HG03196 (cell line): ENCODE results near the gene ADGRL1.

Experiments
- ATAC-seq: cut with Tn5 transposase; IDR thresholded peaks from one replicate; pipeline ENCODE4 v1.9.1; 2021; ENCODE audit not compliant: unreplicated experiment

ADGRL1 gene

GRCh38 chr19:14142262-14143190, 63.4 kb downstream of the ADGRL1 start:
- no peak for ATAC-seq

- no peak for ATAC-seq
Measured at GRCh38 chr19:14141041-14141440, 64.9 kb downstream of the ADGRL1 start.

GRCh38 chr19:14139944-14140343, 66.0 kb downstream of the ADGRL1 start:
- ATAC-seq, result no peak

DNA sequence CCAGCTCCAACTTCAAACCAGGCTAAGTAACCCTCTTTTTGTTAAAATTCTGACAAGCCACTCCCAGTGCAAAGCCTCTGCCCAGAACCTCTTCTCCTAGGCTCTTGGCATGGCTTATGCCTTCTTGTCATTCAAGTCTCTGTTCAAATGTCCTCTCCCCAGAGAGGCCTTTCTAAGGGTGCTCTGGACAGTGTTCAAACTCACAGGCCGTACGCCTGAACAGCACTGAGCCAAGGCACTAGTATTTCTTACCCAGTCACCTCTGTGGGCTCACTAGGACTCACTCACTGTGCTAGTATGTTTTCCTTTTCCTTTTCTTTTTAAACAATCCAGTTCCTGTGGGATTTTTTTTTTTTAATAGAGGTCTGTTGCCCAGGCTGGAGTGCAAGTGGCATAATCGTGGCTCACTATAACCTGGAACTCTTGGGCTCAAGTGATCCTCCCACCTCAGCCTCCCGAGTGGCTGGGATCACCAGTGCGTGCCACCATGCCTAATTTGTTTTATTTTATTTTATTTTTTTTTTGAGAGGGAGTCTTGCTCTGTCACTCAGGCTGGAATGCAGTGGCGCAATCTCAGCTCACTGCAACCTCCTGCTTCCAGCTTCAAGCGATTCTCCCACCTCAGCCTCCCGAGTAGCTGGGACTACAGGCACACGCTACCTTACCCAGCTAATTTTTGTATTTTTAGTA, 67.2 kb downstream of the ADGRL1 start:
- no peak for ATAC-seq

DNA sequence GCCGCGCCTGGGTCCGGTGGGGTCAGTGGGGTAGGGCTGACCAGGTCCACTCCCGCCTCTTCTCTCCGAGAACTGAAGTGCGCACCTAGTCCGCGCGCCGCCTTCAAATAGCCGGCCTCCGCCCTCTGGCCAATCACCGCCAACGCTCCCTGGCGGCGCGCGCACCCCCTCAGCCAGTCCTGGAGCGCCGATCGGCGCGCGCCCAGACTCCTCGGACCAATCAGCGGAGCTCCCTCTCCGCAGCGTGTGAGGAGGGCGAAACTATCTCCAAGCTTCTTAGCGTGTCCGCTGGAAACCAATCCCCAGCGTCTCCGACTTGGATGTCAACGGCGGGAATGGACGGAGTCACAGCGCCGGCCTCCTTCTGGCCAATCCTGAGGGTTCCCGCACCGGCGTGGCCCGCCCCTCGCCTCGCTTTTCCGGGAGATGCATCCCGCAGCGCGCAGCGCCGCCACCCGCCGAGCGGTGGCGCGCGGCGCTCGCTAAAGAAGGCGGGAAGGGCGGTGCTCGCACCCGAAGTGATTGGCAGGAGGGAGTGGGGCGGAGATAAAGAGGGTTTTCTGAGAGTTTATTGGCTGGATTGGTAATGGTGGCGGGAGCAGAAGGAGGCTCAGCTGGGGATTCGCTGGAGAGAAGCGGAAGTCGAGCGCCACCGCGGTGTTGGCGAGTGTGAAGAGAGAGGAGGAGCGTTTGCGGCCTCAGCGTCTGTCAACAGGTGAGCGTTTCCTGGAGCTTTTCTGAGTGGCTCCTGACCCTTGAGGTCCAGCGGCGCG, 69.3 kb downstream of the ADGRL1 start, which contains the start of gene ASF1B:
TSS of gene ASF1B (minus strand) at position 81 of the 773 bp plus-strand sequence. CDS start 133 bp downstream, outside the sequence.
- peak; percentile 75 for ATAC-seq

GRCh38 chr19:14135985-14136508, 69.9 kb downstream of the ADGRL1 start:
- ATAC-seq, result no peak

GRCh38 chr19:14135355-14135754, 70.6 kb downstream of the ADGRL1 start:
- ATAC-seq, result no peak

- no peak for ATAC-seq
Measured at GRCh38 chr19:14127929-14128509, 78.0 kb downstream of the ADGRL1 start.

GRCh38 chr19:14127176-14127575, 78.8 kb downstream of the ADGRL1 start:
- no peak for ATAC-seq

DNA sequence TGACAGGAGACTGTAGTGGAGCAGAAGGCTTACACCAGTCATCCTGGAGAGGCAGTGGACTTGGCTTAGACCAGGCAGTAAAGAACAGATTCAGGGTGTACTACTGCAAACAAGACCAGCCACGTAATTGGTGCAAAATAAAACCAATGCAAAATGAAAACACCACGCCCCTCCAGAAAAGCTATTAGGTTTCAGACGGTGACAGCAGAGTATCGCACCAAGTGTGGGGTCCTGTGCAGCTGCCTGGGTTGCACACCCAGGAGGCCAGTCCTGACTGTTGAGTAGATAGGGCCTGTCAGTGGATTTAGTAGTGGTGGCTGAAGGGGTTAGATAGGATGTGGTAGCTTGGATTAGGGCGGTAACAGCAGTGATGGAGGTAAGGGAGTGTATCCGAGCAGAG, 83.0 kb downstream of the ADGRL1 start:
- no peak for ATAC-seq

- ATAC-seq, result no peak
Measured at GRCh38 chr19:14120497-14120780, 85.5 kb downstream of the ADGRL1 start.

DNA sequence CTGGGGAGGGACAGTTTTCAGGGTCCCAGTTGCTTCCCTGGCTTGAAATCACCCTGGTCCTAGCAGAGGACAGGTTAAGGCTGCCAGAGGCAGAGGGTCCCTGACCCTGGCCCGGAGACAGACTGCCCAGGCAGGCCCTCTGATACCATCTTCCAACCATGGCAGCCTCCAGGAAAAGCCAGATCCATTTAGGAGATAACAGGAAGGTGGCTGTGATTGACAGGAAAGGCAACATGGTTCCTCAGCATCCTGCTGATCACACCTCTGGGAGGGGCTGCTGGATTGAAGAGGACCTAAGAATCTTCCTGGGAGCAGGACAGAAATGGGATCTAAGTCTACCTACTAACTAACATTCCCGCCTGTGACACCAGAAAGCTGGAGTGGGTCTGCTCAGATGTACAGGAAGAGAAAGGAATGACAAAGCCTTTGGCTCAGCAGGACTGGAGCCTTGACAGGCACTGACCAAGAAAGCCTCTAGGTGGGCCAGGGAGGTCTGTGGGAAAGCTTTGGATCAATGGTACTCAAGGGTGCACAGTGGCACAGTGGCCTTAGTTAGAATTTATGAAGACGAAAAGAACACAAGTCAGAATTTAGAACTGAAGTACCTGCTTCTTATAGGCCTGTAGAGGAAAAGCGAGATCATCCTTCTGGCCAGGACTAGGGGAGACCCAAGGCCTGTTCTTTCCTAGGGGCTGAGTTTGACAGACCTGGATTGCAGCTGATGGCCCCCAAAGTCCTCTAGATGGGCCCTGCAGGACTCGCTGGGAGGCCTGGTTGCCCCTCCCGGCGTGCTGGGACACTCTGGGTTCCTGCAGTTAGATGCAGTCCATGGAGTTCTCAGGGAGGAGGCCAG, 86.1 kb downstream of the ADGRL1 start:
- ATAC-seq, result no peak

DNA sequence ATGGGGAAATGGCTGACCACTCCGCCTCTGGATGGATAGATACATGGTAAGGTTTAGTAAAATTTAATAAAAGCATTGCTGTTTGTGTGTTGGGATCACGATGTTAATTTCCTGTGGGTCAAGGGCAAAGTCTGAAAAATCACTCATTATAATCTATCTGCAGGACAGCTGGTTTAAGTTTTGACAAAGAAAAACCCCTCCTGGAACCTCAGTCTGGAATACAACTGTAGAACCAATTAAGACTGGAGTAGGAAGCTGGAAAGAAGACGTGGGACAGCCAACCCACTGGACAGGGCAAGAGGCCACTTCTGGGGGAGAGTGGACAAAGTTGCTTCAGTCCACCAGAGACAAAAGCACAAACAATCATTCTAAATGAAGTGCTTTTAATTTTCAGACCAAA, 86.8 kb downstream of the ADGRL1 start:
- no peak for ATAC-seq

DNA sequence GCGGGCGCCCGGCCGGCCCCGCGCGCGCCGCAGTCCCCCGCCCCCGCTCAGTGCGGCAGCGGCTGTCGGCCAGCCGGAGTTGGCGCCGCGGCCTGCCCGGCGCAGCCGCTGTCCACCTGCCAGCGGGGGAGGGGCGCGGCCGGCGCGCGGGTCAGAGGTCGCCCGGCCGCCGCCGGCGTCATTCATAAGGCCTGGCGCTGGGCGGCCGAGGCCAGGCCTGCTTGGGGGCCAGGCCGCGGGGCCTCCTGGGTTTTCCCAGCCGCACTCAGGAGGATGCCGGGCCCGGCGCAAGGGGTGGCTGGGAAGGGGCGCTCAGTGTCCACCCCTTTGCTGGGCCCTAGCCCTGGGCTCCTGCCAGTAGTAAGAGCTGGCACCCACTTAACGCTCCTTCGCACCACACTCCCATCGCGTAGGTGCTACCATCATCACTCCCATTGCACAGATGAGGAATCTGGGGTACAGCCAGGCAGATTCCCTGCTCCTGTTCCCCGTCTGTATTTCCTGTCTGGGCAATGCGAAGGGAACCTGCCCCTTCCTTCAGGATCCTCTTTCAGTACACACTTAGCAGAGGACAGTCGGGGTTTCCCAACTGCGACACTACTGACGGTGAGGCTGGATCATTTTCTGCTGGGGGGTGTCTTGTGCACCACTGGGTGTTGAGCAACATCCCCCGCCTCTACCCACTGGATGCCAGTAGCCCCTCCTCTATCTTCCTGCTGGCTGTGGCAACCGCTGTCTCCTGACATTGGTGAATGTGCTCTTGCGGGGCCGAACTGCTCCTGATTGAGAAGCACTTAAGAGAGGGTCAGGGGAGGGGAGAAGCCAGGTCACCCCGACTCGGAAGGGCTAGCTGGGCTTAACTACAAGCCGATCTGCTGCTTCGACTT, 87.6 kb downstream of the ADGRL1 start:
- no peak for ATAC-seq

- peak; percentile 87 for ATAC-seq
Measured at GRCh38 chr19:14117668-14118164, 88.3 kb downstream of the ADGRL1 start, which contains the start of gene PRKACA. Gene PRKACA, minus strand, starts transcription at chr19:14117762. Its CDS starts 215 bp downstream, at chr19:14117547.

GRCh38 chr19:14116918-14117578, 88.9 kb downstream of the ADGRL1 start:
- peak; percentile 6 for ATAC-seq

DNA sequence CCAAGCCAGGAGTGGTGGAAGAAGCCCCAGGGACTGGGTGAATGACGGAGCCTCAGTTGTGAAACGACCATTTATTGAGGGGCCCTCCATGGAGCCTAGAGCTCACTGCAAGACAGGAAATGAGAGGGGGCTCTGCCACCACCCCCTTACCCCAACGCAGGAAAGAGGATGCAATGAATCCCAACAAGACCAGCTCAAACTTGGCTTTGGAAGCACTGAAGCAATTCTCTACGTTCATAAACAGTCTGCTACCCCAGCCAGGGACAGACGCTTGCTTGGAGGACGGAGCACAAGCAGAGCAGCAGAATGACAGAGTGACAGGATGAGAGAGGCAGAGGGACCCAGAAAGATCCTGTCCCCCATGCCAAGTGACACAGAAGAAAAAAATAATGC, 89.4 kb downstream of the ADGRL1 start:
- no peak for ATAC-seq

DNA sequence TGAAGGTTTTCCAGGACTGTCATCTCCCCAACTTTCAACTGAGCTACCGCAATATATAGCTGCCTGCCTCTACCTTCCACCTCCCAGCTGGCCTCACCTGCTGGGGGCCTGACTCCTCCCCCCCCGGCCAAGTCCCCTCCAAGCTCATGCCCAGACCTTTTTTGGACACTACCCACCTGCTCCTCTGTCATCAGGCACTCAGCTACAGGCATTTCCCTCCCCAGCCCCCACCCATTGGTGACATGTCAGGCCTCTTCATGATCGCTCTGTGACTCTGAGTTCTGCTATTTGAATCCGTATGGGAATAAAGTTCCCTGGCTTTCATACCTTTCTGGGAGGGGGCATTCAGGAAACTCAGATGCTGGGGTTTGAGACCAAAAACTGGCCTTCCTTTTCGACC, 90.2 kb downstream of the ADGRL1 start:
- ATAC-seq, result no peak
